ENCODE results near the gene SWAP70. TPM values are rescaled to one million over a fixed set of nuclear protein-coding genes. Genes with fewer than 3 reads are reported as not detected.

The SWAP70 gene
- total RNA-seq, 2 donors from 2014 or later = 7.9 to 9.8 TPM

DNA sequence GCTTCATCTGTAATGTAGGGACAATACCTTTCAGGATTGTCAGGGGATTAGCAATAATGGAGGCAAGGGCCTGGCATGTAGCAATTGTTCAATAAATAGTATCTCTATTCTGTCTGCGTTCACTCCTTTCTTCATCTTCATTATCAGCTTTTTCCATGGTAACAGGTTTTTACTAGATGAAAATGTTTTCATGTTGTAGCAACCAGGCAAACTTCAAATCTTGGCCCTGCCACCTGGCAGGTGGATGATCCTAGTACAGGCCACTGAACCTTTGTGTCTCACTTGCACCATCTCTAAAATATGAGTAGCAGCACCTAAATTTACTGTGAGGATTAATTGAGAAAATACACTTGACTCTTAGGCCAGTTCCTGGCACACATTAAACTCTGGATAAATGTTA is 83.4 kb downstream of the SWAP70 start:
- H3K27me3 Mint-ChIP-seq = no peaks in the 10 kb centered on the region
- H3K9me3 Mint-ChIP-seq = no peaks in the 10 kb centered on the region
- H3K36me3 Mint-ChIP-seq = no peaks in the 10 kb centered on the region
- ATAC-seq = no peak
- no peak for DNase-seq (ENCODE audit: low spot score)
- H3K4me3 Mint-ChIP-seq = no peak overlapping the region
- H3K27ac Mint-ChIP-seq = no peak overlapping the region
- H3K4me1 Mint-ChIP-seq (ENCODE audit: low read depth in 2 of 2) = peaks cover 7 to 9% of the 10 kb centered on the region in 2 donors

- Mint-ChIP-seq H3K4me3 (no peak overlapping the region), H3K27ac (no peak overlapping the region), H3K4me1 (ENCODE audit: low read depth in 2 of 2) (peaks cover 7 to 9% of the 10 kb centered on the region in 2 donors), H3K36me3 (no peaks in the 10 kb centered on the region), H3K9me3 (no peaks in the 10 kb centered on the region), H3K27me3 (no peaks in the 10 kb centered on the region)
- ATAC-seq (no peak), DNase-seq (ENCODE audit: low spot score) (no peak)
Observed at GRCh38 chr11:9747828-9748227, 84.0 kb downstream of the SWAP70 start.

- H3K4me1 Mint-ChIP-seq (ENCODE audit: low read depth in 2 of 2) = peaks cover 10 to 14% of the 10 kb centered on the region in 2 donors
- no peak overlapping the region for H3K27ac Mint-ChIP-seq
- ATAC-seq = peak; percentile 90 to 92
- peak; percentile 72 for DNase-seq (ENCODE audit: low spot score)
- no peaks in the 10 kb centered on the region for H3K27me3 Mint-ChIP-seq
- no peaks in the 10 kb centered on the region for H3K36me3 Mint-ChIP-seq
- H3K4me3 Mint-ChIP-seq = no peak overlapping the region
- no peaks in the 10 kb centered on the region for H3K9me3 Mint-ChIP-seq
Observed at GRCh38 chr11:9748361-9748970, 84.6 kb downstream of the SWAP70 start.

- ATAC-seq = no peak
- Mint-ChIP-seq H3K27ac (no peak overlapping the region), H3K4me1 (ENCODE audit: low read depth in 2 of 2) (peaks cover 10 to 15% of the 10 kb centered on the region in 2 donors)
Observed at GRCh38 chr11:9750551-9750950, 86.7 kb downstream of the SWAP70 start.

DNA sequence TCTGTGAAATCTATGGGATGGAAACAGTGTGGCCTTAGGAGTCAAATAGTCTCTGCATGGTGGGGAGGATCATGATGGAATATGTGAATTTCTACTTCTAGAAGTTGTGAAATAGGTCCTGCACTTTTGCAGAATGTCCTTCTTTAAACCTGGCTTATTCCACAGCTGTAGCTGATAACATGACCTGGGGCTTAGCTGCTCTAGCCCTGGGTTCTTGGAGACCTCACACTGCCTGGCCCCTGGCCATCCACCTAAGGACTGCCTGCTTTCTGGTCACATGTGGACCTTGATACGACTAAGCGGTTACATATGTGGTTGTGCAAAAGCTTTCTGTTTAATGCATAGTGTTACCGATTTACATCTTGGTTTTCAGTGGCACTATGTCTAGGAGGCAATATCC is 88.2 kb downstream of the SWAP70 start:
- H3K36me3 Mint-ChIP-seq = no peaks in the 10 kb centered on the region
- DNase-seq (ENCODE audit: low spot score) = no peak
- H3K27me3 Mint-ChIP-seq = no peaks in the 10 kb centered on the region
- no peak overlapping the region for H3K27ac Mint-ChIP-seq
- no peaks in the 10 kb centered on the region for H3K9me3 Mint-ChIP-seq
- no peak for ATAC-seq
- H3K4me1 Mint-ChIP-seq (ENCODE audit: low read depth in 2 of 2) = peaks cover 21 to 27% of the 10 kb centered on the region in 2 donors
- H3K4me3 Mint-ChIP-seq = no peak overlapping the region

More at GRCh38 chr11:9750551-9750950, 86.7 kb downstream of the SWAP70 start:
- DNase-seq (ENCODE audit: low spot score) = no peak
- no peaks in the 10 kb centered on the region for H3K9me3 Mint-ChIP-seq
- H3K27me3 Mint-ChIP-seq = no peaks in the 10 kb centered on the region
- no peaks in the 10 kb centered on the region for H3K36me3 Mint-ChIP-seq
- no peak overlapping the region for H3K4me3 Mint-ChIP-seq

DNA sequence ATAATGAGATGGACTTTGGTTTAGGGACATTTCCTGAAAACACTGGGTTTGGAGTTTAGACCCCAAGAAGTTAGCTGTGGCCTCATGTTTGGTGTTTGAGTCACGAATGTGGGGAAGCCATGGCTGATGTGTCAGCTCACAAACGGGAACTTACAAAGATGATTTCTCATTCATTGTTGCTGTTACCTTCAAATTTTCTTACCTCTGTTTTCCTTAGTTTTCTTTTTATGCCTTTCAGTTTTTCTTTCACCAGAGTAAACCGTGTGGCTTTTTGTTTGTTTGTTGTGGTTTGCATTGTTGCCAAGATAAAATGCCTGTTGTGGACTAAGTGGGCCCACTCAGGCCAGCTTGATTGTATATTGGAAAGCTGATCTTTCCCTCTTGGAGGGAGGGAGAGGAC is 89.1 kb downstream of the SWAP70 start:
- Mint-ChIP-seq H3K36me3 (no peaks in the 10 kb centered on the region), H3K27ac (peak overlapping the region; percentile 58 to 85), H3K9me3 (no peaks in the 10 kb centered on the region), H3K4me3 (peak overlapping the region; percentile 45), H3K27me3 (no peaks in the 10 kb centered on the region), H3K4me1 (ENCODE audit: low read depth in 2 of 2) (peaks cover 25% of the 10 kb centered on the region in 2 donors)
- ATAC-seq = no peak
- DNase-seq (ENCODE audit: low spot score) = no peak

GRCh38 chr11:9754010-9754471 is 90.2 kb downstream of the SWAP70 start:
- H3K4me1 Mint-ChIP-seq (ENCODE audit: low read depth in 2 of 2) = peaks cover 24 to 26% of the 10 kb centered on the region in 2 donors
- no peaks in the 10 kb centered on the region for H3K36me3 Mint-ChIP-seq
- DNase-seq (ENCODE audit: low spot score) (no peak), ATAC-seq (no peak)
- H3K27ac Mint-ChIP-seq = no peak overlapping the region
- no peaks in the 10 kb centered on the region for H3K9me3 Mint-ChIP-seq
- H3K27me3 Mint-ChIP-seq = no peaks in the 10 kb centered on the region
- H3K4me3 Mint-ChIP-seq = no peak overlapping the region

DNA sequence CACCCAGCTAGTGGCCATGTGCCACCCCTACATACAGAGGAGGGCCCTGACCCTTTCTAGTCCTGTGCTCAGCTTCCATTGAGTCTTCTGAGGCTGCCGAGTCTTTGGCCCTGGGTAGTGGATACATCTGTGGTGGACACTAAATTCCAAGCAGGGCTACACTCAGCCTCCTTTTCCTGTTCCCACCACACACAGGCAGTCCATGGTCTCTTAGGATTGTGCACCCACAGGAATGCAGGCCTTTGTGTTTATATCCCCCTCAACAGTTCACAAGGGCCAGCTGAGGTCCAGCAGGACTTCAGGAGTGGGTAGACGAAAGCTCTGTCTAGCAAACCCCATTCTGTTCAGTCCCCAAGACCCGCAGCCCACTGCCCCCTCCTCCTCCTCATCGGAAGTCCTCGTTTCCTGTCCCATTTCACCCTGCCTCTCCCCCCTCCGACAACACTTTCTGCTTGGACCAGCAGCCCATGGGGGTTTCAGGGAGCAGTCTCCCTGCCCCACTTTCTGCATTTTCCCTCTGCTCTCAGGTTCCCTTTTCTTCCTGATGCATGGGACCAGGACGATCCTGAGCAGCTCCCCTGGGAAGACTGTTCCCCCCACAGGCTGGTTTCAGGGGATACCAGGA is 91.8 kb downstream of the SWAP70 start:
- H3K4me3 Mint-ChIP-seq = no peak overlapping the region
- no peaks in the 10 kb centered on the region for H3K27me3 Mint-ChIP-seq
- no peak for DNase-seq (ENCODE audit: low spot score)
- no peak for ATAC-seq
- H3K36me3 Mint-ChIP-seq = no peaks in the 10 kb centered on the region
- peak overlapping the region in 1 of 2 donors; percentile 34 for H3K27ac Mint-ChIP-seq
- H3K9me3 Mint-ChIP-seq = no peaks in the 10 kb centered on the region
- H3K4me1 Mint-ChIP-seq (ENCODE audit: low read depth in 2 of 2) = peaks cover 32 to 37% of the 10 kb centered on the region in 2 donors

DNA sequence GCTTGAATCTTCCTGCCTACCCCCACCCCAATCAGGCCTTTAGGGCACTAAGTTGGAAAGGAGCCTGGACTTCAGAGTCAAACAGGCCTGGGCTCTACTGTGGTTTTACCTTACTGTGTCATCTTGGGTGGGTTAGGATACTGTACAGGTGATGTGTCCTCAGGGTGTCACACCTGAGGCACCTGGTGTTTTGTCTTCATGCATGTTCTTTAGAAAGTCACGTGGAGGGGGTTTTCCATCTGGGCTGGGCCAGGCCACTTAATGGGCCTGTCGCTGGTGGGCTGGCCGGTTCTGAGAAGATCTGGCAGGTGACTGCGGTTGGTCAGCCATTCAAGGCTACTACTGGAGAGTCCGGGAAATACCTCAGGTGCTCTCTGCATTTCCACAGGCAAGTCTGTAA is 92.6 kb downstream of the SWAP70 start:
- no peaks in the 10 kb centered on the region for H3K27me3 Mint-ChIP-seq
- H3K36me3 Mint-ChIP-seq = no peaks in the 10 kb centered on the region
- H3K4me3 Mint-ChIP-seq = no peak overlapping the region
- H3K9me3 Mint-ChIP-seq = no peaks in the 10 kb centered on the region
- ATAC-seq (no peak), DNase-seq (ENCODE audit: low spot score) (no peak)
- H3K4me1 Mint-ChIP-seq (ENCODE audit: low read depth in 2 of 2) = peaks cover 32 to 37% of the 10 kb centered on the region in 2 donors
- H3K27ac Mint-ChIP-seq = peak overlapping the region in 1 of 2 donors; percentile 34

DNA sequence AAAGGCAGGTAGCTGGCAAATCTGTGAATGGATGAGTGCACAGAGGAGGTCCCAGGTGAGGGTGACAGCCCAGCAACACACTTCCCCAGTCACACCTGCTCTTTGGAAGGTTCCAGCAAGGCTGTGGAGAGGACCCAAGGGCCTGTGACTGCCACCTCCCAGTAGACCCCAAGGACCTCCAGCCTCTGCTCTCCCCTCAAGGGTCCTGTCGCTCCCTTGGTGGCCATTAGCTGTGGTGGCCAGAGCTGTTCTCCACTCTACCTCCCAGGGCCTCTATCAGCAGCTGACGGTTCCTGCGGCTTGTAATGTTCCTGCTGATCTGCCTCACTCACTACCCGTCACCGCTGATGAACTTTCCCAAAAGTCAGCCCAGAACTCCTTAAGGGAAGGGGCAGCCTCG is 93.0 kb downstream of the SWAP70 start:
- Mint-ChIP-seq H3K4me3 (no peak overlapping the region), H3K36me3 (no peaks in the 10 kb centered on the region)

GRCh38 chr11:9757809-9758636 is 94.1 kb downstream of the SWAP70 start:
- H3K4me3 Mint-ChIP-seq = peak overlapping the region; percentile 76
- H3K27ac Mint-ChIP-seq = peak overlapping the region in 1 of 2 donors; percentile 78
- peaks cover 35 to 36% of the 10 kb centered on the region in 2 donors for H3K4me1 Mint-ChIP-seq (ENCODE audit: low read depth in 2 of 2)
- peak; percentile 86 to 94 for ATAC-seq
- no peaks in the 10 kb centered on the region for H3K9me3 Mint-ChIP-seq
- no peaks in the 10 kb centered on the region for H3K36me3 Mint-ChIP-seq
- H3K27me3 Mint-ChIP-seq = no peaks in the 10 kb centered on the region
- DNase-seq (ENCODE audit: low spot score) = peak; percentile 94

More for the DNA sequence above, 93.0 kb downstream of the SWAP70 start:
- ATAC-seq = no peak
- no peaks in the 10 kb centered on the region for H3K27me3 Mint-ChIP-seq
- peak overlapping the region in 1 of 2 donors; percentile 34 for H3K27ac Mint-ChIP-seq
- peaks cover 34 to 37% of the 10 kb centered on the region in 2 donors for H3K4me1 Mint-ChIP-seq (ENCODE audit: low read depth in 2 of 2)
- no peak for DNase-seq (ENCODE audit: low spot score)
- H3K9me3 Mint-ChIP-seq = no peaks in the 10 kb centered on the region

DNA sequence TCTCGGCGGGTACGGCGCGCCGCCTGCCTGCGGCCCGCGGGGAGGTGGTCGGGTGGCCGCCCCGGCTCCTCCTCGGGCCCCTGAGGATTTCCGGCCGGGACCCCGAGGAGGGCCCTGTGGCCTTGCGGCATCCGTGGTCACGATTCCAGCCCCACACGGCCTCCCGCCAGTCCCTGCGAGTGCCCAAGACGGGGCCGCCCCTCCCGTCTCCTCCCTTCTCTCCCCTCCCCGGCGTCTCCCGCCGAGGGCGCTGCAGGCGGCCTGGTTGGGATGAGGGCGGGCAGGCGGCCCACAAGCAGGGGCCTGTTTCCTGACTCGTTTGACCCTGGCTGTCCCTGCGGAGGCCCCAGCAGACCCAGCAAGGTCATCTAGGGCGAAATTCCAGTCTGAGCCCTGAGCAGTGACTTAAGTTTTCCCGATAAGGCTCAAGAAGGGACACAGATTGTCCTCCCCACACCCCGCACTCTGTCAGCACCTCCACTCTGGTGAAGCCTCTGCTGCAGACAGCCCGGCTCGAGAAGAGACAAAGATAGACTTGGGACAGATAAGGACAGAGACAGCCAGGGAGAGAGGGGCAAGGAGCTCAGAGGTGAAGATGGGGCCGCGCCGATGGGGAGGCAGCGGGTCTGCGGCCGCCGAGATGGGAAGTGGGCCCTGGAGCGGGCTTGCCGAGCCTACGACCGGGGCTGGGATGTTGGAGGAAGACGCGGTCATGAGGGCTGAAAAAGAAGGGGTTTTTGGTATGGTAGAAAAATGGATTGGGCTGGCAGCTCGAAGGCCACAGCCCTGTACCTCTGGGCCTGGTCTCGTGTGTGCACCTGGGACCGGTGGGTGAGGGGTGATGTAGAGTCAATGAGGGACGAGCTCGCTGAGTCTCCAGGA is 95.0 kb downstream of the SWAP70 start:
- DNase-seq (ENCODE audit: low spot score) (peak; percentile 74), ATAC-seq (peak; percentile 31 to 61)
- Mint-ChIP-seq H3K27me3 (no peaks in the 10 kb centered on the region), H3K27ac (peak overlapping the region; percentile 53 to 74), H3K36me3 (no peaks in the 10 kb centered on the region), H3K4me3 (peak overlapping the region; percentile 76), H3K4me1 (ENCODE audit: low read depth in 2 of 2) (peaks cover 32 to 34% of the 10 kb centered on the region in 2 donors), H3K9me3 (no peaks in the 10 kb centered on the region)
